Hematopoietic multipotent progenitor cell (in vitro differentiated cells): ENCODE results near the gene REX1BD. TPM values are rescaled to one million over a fixed set of nuclear protein-coding genes. Genes with fewer than 3 reads are reported as not detected.
A peak's percentile ranks its signal among the peaks of the same experiment; 100 is the strongest.
"Not testable (repeated sequence)": the region's sequence is repeated elsewhere in the genome, so short reads cannot be mapped to it uniquely, and the experiment has no call there.

ENCODE experiments used
- DNase-seq, 3 donors: peaks; one replicate each; pipeline ENCODE4 v3.0.0-alpha.2; 2011 to 2015; ENCODE audit warnings: low read depth in 2 of 3, low spot score in 2 of 3
- total RNA-seq: library from RNA; depleted of rRNA; stranded (reverse); fragments of >200 nt; gene quantifications from one replicate; pipeline ENCODE4 v1.2.3, GENCODE V29; 2012

Gene REX1BD
- total RNA-seq = 65.4 TPM

GRCh38 chr19:18588611-18589379 lies at the start of gene REX1BD:
Gene REX1BD, plus strand, starts transcription at chr19:18588798. Its CDS starts 4 bp downstream, at chr19:18588802.
- DNase-seq = peak; percentile 77 to 92 (median 91)

DNA sequence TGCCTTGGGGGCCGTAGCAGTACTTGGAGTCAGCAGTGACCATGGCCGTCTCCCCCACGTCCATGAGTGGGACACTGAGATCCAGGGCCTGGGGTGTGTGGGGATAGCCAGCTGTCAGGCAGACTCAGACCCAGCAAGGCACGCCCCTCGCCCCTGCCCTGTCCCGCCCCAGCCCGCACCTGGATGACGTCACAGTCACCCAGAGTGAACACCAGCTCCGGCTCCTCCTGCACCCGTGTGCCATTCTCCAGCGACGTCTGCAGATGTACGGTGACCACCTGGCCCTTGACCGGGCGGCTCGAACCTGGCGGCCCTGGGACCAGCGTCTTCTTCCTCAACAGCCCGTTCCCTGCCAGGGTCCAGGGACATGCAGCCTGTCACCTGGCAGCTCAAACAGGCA lies 49.2 kb upstream of the REX1BD start:
- DNase-seq = no peak

GRCh38 chr19:18540200-18540599 lies 48.4 kb upstream of the REX1BD start:
- not testable (repeated sequence) for DNase-seq

GRCh38 chr19:18541258-18541991 lies 47.2 kb upstream of the REX1BD start:
- no peak for DNase-seq

DNA sequence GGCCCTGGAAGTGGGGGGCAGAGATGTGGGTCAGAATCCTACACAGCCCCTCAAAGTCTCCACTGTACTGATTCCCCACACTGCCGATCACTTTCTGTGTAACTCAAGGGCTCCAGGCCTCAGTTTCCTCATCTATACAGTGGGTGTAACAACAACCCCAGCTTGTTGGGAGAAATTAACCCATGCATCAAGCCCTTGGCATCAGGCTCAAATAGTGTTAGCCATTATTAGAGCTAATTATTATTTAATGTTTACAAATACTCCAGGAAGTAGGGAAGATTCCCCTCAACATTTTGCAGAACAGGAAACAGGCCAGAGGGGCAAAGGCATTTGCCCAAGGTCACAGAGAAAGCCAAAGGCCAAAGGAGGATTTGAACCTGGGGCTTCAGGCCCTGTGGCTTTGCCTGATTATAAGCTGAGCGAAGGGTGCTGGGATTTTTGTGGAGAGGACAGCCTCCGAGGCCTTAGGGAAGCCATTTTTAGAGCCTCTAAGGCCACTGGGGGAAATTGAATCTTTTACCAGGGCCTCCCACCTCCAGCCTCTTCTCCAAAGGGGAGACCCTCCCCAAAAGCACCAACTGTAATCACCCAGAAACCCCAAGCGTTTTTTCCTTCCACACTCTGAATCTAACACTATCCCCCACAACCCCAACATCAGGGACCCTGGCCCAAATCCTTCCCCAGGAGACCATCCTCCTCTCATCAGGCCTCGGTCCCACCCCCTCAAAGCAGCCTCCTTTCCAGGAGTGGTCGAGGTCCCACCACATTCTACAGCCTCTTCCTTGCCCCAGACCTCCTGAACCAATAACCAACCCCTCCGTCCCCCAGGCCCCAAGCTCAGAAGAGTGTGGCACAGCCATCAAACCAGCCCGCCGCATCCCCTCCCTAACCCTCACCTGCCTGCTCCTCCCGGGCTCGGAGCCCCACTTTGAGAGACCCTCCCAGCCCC lies 46.3 kb upstream of the REX1BD start:
- DNase-seq = no peak

GRCh38 chr19:18542941-18543813 lies 45.4 kb upstream of the REX1BD start, which contains the start of gene FKBP8:
Gene FKBP8, minus strand, starts transcription at chr19:18543573. Its CDS starts 1,603 bp downstream, at chr19:18541970.
- DNase-seq = peak; percentile 70 to 93 (median 85)

- peak; percentile 57 to 84 (median 78) for DNase-seq
Observed at GRCh38 chr19:18543814-18544475, 44.7 kb upstream of the REX1BD start.

DNA sequence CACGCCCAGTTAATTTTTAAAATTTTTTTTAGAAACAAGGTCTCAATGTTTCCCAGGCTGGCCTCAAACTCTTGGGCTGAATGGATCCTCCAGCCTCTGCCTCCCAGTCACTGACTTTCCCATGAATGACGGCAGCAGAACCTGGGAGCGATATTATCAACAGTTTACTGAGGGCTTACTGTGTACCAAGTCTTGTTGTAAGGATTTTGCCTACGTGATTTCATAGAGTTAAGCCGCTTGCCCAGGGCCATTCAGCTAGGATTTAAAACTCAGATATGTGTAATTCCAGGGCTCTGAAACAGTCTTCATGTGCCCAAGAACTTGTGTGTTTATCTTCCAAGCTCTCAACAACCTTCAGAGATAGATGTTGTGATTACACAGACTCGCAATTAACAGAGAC lies 37.0 kb upstream of the REX1BD start:
- no peak for DNase-seq

- peak; percentile 94 to 99 (median 99) for DNase-seq
Observed at GRCh38 chr19:18557411-18558201, 31.0 kb upstream of the REX1BD start, which contains the start of gene KXD1. Gene KXD1, plus strand, starts transcription at chr19:18557870. Its CDS starts 4,187 bp downstream, at chr19:18562057.

DNA sequence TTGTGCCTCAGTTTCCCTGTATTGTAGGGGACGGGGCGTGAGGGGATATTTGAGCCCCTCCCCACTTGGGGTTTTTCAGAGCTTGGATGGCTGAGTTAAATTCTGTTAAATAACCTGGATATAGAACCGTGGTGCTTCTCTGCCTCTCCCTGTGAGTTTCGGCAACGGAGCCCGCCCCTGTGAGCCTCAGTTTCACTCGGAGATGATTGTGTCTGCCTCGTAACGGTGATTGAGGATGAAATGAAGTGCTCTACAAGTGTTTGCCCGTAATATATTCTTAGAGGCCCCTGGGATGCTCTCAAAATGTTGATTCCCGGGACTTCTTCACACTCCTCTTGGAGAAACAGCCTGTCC lies 30.4 kb upstream of the REX1BD start:
- no peak for DNase-seq

GRCh38 chr19:18558604-18559003 lies 30.0 kb upstream of the REX1BD start:
- no peak for DNase-seq

DNA sequence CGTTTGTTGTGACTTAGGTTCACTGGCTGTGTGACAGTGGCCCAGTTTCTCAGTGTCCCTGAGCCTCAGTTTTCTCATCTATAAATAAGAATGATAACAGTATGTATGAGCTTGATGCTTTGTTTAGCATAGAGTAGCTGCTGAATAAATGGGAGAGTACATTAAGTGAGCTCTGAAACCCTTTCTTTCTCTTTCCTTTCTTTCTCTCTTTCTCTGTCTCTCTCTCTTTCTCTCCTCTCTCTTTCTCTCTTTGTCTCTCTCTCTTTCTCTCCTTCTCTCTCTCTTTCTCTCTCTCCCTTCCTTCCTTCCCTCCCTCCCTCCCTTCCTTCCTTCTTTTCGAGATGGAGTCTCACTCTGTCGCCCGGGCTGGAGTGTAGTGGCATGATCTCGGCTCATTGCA lies 28.9 kb upstream of the REX1BD start:
- no peak for DNase-seq

DNA sequence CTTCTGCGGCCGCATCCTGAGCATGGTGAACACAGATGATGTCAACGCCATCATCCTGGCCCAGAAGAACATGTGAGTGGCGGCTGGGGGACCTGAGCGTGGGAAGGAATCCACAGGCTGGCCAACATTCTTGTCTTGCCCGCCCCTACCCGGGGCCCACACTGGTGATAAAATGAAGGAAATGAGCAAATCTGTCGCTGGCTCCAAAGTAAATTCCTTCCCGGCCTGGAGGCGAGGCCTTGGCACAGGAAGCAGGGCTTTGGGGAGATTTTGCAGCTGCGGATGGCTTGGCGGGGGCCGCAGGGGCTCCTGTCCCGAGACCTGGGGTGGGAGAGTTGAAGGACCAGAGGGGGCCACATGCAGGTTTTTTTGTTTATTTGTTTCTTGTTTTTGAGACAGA lies 26.5 kb upstream of the REX1BD start:
- no peak for DNase-seq

- no peak for DNase-seq
Observed at GRCh38 chr19:18566953-18567352, 21.6 kb upstream of the REX1BD start.

- DNase-seq = no peak
Observed at GRCh38 chr19:18568367-18568766, 20.2 kb upstream of the REX1BD start.

DNA sequence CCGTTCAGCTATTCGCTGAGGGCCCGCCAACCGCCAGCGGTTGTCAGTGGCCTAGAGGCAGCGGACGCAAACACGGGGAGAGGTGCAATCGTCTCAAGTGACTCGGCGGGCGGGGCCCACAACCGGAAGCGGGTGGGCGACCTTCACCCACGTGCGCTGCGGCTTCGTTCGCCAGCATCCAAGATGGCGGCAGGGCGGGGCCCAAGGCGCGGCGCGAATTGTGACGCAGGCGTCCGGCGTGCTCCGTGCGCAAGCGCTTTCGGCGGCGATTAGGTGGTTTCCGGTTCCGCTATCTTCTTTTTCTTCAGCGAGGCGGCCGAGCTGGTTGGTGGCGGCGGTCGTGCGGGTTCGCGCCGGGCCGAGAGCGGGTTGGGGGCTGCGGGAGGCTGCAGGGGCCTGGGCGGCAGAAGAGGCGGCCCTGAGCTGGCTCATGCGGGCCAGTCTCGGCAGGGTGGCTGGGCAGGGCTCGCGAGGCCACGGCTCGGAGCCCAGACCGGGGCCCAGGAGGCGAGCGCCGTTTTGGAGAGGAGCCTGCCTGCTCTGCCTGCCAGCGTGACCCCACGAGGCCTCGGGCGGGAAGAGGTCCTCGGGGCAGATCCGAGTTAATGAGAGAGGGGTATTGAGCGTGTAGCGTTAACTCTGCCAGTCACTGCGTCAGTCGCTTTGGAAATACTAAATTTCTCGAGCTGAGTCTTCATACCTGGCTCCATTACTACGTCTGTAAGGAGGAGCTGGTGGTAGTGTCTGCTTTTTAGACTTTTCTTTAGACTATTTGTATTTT lies 16.8 kb upstream of the REX1BD start, which contains the start of gene UBA52:
TSS of gene UBA52 (plus strand) at position 294 of the 781 bp plus-strand sequence. CDS start 1,444 bp downstream, outside the sequence.
- DNase-seq = peak; percentile 97 to 98 (median 98)

- DNase-seq = no peak
Observed at GRCh38 chr19:18574691-18575291, 13.8 kb upstream of the REX1BD start.
